Body of pancreas (tissue), 4 donors: ENCODE results near the gene ESPN.

Experiments
- POLR2A ChIP-seq, 3 donors: fragments of 450-650 bp; IDR thresholded peaks; one replicate each; pipeline ENCODE4 v1.6.1; 2016; ENCODE audit warnings: antibody characterized with exemption in 3 of 3, mild to moderate bottlenecking in 2 of 3
- TF ChIP-seq, protein P1 (sequence below), 7 experiments: fragments of 450-650 bp in 4 of 7; fragments of 200-600 bp in 3 of 7; sonication (generic) in 3 of 7; IDR thresholded peaks; one replicate each; pipeline ENCODE4 v1.5.1; 2016 to 2019; ENCODE audit warnings: antibody characterized with exemption in 7 of 7

DNA sequence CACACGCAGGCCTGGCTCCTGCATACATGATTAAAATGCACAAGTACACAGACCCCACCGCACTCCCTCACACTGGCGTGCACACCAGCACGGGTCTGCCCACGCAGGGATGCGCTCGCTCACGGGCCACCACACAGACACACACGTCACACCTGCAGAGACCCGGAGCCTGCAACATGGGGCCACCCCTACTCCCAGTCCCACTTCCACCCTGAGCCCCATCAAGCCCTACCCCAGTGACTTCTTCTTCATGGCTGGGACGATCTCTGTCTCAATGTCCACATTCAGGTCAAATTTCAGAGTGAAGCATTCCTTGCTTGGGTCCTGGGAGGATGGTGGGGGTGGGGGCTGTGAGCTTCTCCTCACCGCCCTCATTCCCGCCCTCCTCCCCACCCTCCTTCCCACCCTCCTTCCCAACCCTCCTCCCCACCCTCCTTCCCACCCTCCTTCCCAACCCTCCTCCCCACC lies 50.3 kb downstream of the ESPN start:
- TF ChIP-seq, protein P1, sequence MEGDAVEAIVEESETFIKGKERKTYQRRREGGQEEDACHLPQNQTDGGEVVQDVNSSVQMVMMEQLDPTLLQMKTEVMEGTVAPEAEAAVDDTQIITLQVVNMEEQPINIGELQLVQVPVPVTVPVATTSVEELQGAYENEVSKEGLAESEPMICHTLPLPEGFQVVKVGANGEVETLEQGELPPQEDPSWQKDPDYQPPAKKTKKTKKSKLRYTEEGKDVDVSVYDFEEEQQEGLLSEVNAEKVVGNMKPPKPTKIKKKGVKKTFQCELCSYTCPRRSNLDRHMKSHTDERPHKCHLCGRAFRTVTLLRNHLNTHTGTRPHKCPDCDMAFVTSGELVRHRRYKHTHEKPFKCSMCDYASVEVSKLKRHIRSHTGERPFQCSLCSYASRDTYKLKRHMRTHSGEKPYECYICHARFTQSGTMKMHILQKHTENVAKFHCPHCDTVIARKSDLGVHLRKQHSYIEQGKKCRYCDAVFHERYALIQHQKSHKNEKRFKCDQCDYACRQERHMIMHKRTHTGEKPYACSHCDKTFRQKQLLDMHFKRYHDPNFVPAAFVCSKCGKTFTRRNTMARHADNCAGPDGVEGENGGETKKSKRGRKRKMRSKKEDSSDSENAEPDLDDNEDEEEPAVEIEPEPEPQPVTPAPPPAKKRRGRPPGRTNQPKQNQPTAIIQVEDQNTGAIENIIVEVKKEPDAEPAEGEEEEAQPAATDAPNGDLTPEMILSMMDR (IDR thresholded peaks at IDR 0.05) = no peak
- TF ChIP-seq POLR2A (IDR thresholded peaks at IDR 0.05) = no peak
